GM12873 (cell line): ENCODE measurements around the gene COX5A.

Experiments
- CTCF ChIP-seq: IDR thresholded peaks from 2 replicates; pipeline ENCODE4 v1.5.1; 2012; ENCODE audit warnings: low read depth, mild to moderate bottlenecking, moderate library complexity, low read length, control low read depth; ENCODE audit not compliant: insufficient read depth; ENCODE audit errors: missing control alignments

COX5A gene

GRCh38 chr15:74937590-74938371 is at the start of gene COX5A:
Gene COX5A (minus strand): TSS chr15:74938073. CDS start chr15:74938014, 59 bp downstream.
- TF ChIP-seq CTCF, result no peak

DNA sequence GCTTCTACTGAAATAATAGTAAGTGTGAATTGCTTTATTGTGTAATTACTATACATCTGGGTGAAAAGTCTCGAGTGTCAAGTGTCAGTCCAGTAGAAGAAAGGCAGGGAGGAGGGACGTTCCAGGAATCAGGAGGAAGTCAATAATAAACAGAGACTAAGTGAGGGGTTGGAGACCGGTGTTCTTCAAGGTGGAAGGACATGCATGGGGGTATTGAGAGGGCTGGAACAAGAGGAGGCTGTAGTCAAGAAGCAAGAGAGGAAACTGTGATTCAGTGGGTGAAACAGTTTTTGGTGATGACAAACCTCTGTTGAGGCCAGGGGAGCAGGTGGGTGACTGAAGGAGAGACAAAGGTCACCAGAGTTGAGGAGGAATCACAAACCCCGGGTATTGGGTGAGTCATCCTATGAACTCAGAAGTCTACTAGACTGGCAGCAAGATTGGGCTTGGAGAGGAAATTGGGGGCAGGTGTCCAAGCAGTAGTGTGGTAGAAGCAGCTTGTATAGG is 45.9 kb upstream of the COX5A start:
- TF ChIP-seq CTCF, result no peak

DNA sequence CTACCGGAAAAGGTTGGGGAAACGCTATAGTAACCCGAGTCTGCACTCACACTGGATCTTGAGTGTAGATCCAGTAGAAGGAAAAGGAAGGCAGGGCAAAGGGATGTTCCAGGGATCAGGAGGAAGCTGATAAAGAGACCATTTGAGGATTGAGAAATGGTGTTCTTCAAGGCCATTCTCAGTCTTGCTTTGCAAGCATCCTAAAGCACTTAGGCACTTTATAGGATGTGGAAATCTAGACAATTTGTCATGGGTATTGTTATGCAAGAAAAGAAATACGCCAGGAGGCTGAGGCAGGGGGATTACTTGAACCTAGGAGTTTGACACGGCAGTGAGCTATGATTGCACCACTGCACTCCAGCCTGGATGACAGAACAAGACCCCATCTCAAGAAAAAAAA is 44.3 kb upstream of the COX5A start:
- no peak for TF ChIP-seq CTCF

DNA sequence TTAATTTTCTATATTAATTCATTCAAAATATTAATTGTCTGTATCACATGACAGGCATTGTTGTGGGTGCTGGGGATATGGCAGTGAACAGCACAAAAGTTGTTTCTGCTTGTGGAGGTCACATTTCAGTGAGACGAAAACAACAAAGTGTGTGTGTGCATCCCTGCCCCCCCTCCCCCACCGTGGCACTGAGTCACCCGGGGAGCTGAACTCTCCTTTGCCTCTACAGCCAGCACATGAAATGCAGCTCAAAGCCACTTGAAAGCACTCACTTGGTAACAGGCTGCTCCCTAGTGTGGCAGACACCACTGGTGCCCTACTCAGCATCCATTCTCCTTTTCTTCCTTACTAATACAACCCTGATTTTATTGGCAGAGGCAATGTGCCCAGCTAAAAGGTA is 40.6 kb upstream of the COX5A start:
- TF ChIP-seq CTCF, result no peak

- TF ChIP-seq CTCF, result no peak
Observed at GRCh38 chr15:74978077-74978476, 40.2 kb upstream of the COX5A start.

GRCh38 chr15:74977599-74977998 is 39.7 kb upstream of the COX5A start:
- no peak for TF ChIP-seq CTCF

DNA sequence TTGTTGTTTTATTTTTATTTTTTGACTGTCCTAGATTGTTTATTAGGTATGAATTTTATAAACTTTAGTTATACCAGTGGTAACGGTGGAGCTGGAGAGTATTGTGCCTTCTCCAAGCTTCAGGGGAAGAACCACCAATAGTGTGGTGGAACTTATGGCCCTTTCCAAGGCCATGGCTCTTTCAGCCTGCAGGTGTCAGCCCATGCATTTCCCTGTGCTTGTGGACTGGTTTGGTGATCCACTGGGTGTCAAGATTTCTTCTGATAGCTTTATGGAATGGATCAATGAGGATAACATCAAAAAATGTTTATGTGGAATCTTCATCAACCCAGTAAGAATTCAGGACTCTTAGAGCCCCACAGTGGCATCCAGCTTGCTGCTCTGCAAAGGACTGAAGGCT is 38.3 kb upstream of the COX5A start:
- TF ChIP-seq CTCF, result peak; percentile 6
